Spleen (tissue), 11 donors: ENCODE data around the gene FBXO47. TPM values are rescaled to one million over a fixed set of nuclear protein-coding genes. Genes with fewer than 3 reads are reported as not detected.

Experiments
- DNase-seq: peaks from one replicate; pipeline ENCODE4 v3.0.0-alpha.2; 2020
- H3K27ac ChIP-seq, 8 donors: fragments of 200-600 bp; sonication (generic) in 7 of 8; 1 replicate in 4 of 8; 2 replicates in 4 of 8; pipeline versions ENCODE4 v1.5.0 to v1.8.0; 2016 to 2021; ENCODE audit warnings: inconsistent platforms in 4 of 8, mild to moderate bottlenecking in 4 of 8, moderate library complexity in 1 of 8
- H3K27me3 ChIP-seq, 7 donors: fragments of 200-600 bp; sonication (generic) in 6 of 7; replicated peaks in 1 of 7; 1 replicate in 4 of 7; 2 replicates in 3 of 7; pipeline versions ENCODE4 v1.5.0 to v1.8.0; 2016 to 2021; ENCODE audit warnings: inconsistent platforms in 3 of 7, mild to moderate bottlenecking in 1 of 7
- H3K36me3 ChIP-seq, 6 donors: fragments of 200-600 bp; sonication (generic) in 5 of 6; 1 replicate in 4 of 6; 2 replicates in 2 of 6; pipeline versions ENCODE4 v1.5.0 to v1.8.0; 2016 to 2021; ENCODE audit warnings: inconsistent platforms in 2 of 6
- H3K4me1 ChIP-seq, 6 donors: fragments of 200-600 bp; sonication (generic) in 5 of 6; 1 replicate in 3 of 6; 2 replicates in 3 of 6; pipeline versions ENCODE4 v1.5.0 to v1.8.0; 2016 to 2021; ENCODE audit warnings: inconsistent platforms in 3 of 6
- H3K4me3 ChIP-seq, 8 donors: fragments of 200-600 bp; sonication (generic) in 7 of 8; 1 replicate in 4 of 8; 2 replicates in 4 of 8; pipeline versions ENCODE4 v1.5.0 to v1.8.0; 2016 to 2021; ENCODE audit warnings: inconsistent platforms in 4 of 8, mild to moderate bottlenecking in 4 of 8, moderate library complexity in 2 of 8
- H3K9me3 ChIP-seq, 8 donors: fragments of 200-600 bp; sonication (generic) in 7 of 8; 1 replicate in 4 of 8; 2 replicates in 4 of 8; pipeline versions ENCODE4 v1.5.0 to v1.8.0; 2016 to 2021; ENCODE audit warnings: inconsistent platforms in 4 of 8
- CTCF ChIP-seq, 11 experiments: fragments of 200-600 bp in 7 of 11; fragments of 450-650 bp in 4 of 11; sonication (generic) in 4 of 11; IDR thresholded peaks in 8 of 11; conservative IDR thresholded peaks in 3 of 11; 1 replicate in 7 of 11; 2 replicates in 4 of 11; pipeline versions ENCODE4 v1.4.0 to v1.8.0; 2016 to 2021; ENCODE audit warnings: antibody characterized with exemption in 11 of 11, inconsistent platforms in 4 of 11, mild to moderate bottlenecking in 1 of 11
- POLR2A ChIP-seq, 3 donors: fragments of 450-650 bp; IDR thresholded peaks; one replicate each; pipeline ENCODE4 v1.5.1; 2017; ENCODE audit warnings: antibody characterized with exemption in 3 of 3, mild to moderate bottlenecking in 1 of 3
- POLR2AphosphoS5 ChIP-seq, 3 donors: sonication (generic); formaldehyde crosslinking; IDR thresholded peaks; one replicate each; pipeline ENCODE4 v1.5.1; 2017; ENCODE audit warnings: antibody characterized with exemption in 3 of 3
- WGBS, 5 donors: extraction: QIAGEN DNeasy Blood & Tissue Kit in 3 of 5; methylation state at CpG; one replicate each; pipeline versions ENCODE4 v1.1.5 to v1.1.7; 2013 to 2018; 5-methylcytosine and 5-hydroxymethylcytosine counted together
- intact Hi-C: fragments of 100-400 bp; cut with DNase I; formaldehyde crosslinking; loops from one replicate; pipeline ENCODE4 v1.15.0; 2023; ENCODE audit warnings: low total_unique reads
- polyA plus RNA-seq, 3 donors: library from polyadenylated mRNA; stranded (reverse); fragments of 200-250 nt; gene quantifications; one replicate each; pipeline ENCODE4 v1.2.1, GENCODE V29; 2013
- total RNA-seq, 7 donors: library from RNA; depleted of rRNA in 3 of 7; stranded (reverse); fragments of >200 nt in 3 of 7; fragmentation: NEBNext Ultra II Directional in 4 of 7; extraction: Animal tissue kit (Norgen Biotek cat#: 25700) in 4 of 7; gene quantifications; one replicate each; pipeline versions ENCODE4 v1.1.0 to v1.2.1, GENCODE V29; 2016 to 2021
- donor health status: healthy with polysubstance abuse.
- donor health status: DM: no; HTN: no; CAD: no; lungs with moderate emphysema.
- donor health status: DM: no; HTN: no; CAD: no.
- donor health status: Bipolar disorder and iron deficiency.
- donor health status: healthy.
- donor health status: DM: no; HTN: no; CAD: no.
- donor health status: DM: yes; HTN: yes; CAD: no.

FBXO47 gene
- total and polyA plus RNA-seq, 10 donors = 0.06 TPM; not detected in 9

- Histone ChIP-seq H3K27ac (peak overlapping the region in 5 of 8 donors; percentile 14 to 75 (median 68)), H3K27me3 (no peaks in the 10 kb centered on the region), H3K4me1 (peaks cover 5 to 83% (median 41%) of the 10 kb centered on the region in 6 donors), H3K4me3 (no peak overlapping the region), H3K36me3 (peaks cover 2 to 76% (median 65%) of the 10 kb centered on the region in 6 donors), H3K9me3 (no peaks in the 10 kb centered on the region)
- no peak for TF ChIP-seq POLR2AphosphoS5 (IDR thresholded peaks at IDR 0.05)
- TF ChIP-seq CTCF (IDR thresholded peaks at IDR 0.05 in 8 of 11, conservative IDR thresholded peaks at IDR 0.05 in 3 of 11) = no peak
- no peak for TF ChIP-seq POLR2A (IDR thresholded peaks at IDR 0.05)
- intact Hi-C loops = no loop called here
- no peak for DNase-seq
- WGBS, 5 donors = 94 to 98% (median 94%) methylated on average over 3 to 5 of the region's 5 CpGs
Observed at GRCh38 chr17:38918916-38919315, 48.3 kb downstream of the FBXO47 start.

DNA sequence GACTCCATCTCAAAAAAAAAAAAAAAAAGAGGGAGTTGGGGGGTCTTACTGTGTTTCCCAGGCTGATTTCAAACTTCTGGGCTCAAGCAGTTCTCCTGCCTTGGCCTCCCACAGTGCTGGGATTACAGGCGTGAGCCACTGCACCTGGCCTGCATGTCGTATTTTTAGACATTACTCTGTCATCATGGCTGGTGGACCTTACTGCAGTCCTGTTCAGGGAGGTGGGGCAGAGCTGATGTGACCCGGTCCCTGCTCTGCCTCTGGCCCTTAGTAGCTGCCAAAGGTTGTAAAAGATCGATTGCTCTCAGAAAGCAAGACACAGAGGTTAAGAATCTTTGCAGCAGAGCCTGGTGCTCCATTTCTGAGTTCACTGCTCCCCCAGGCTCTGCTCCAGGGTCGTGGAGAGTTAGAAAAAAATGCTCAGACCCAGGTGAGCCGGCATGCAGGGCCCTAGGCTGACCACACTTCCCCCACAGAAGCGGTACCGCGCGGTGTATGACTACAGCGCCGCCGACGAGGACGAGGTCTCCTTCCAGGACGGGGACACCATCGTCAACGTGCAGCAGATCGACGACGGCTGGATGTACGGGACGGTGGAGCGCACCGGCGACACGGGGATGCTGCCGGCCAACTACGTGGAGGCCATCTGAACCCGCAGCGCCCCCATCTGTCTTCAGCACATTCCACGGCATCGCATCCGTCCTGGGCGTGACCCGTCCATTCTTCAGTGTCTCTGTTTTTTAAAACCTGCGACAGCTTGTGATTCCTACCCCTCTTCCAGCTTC is 48.9 kb downstream of the FBXO47 start:
- H3K4me1 ChIP-seq = peaks cover 5 to 83% (median 39%) of the 10 kb centered on the region in 6 donors
- peaks cover 2 to 82% (median 70%) of the 10 kb centered on the region in 6 donors for H3K36me3 ChIP-seq
- H3K9me3 ChIP-seq = no peaks in the 10 kb centered on the region
- intact Hi-C loops = no loop called here
- no peaks in the 10 kb centered on the region for H3K27me3 ChIP-seq
- peak in 2 of 3 donors; percentile 45 to 69 for TF ChIP-seq POLR2AphosphoS5 (IDR thresholded peaks at IDR 0.05)
- TF ChIP-seq CTCF (IDR thresholded peaks at IDR 0.05 in 8 of 11, conservative IDR thresholded peaks at IDR 0.05 in 3 of 11) = no peak
- peak overlapping the region in 3 of 8 donors; percentile 68 to 75 (median 70) for H3K27ac ChIP-seq
- DNase-seq = no peak
- H3K4me3 ChIP-seq = no peak overlapping the region
- WGBS, 5 donors = 86 to 92% (median 90%) methylated on average over 37 of the region's 37 CpGs

GRCh38 chr17:38917259-38917658 is 49.9 kb downstream of the FBXO47 start:
- H3K4me3 ChIP-seq = no peak overlapping the region

More at GRCh38 chr17:38917259-38917658, 49.9 kb downstream of the FBXO47 start:
- Histone ChIP-seq H3K9me3 (no peaks in the 10 kb centered on the region), H3K27ac (peak overlapping the region in 2 of 8 donors; percentile 11 to 12), H3K4me1 (peaks cover 0 to 83% (median 36%) of the 10 kb centered on the region in 6 donors), H3K27me3 (no peaks in the 10 kb centered on the region), H3K36me3 (peaks cover 2 to 93% (median 78%) of the 10 kb centered on the region in 6 donors)
- no peak for DNase-seq
- WGBS, 5 donors = 89 to 99% (median 92%) methylated on average over 3 of the region's 3 CpGs
- TF ChIP-seq CTCF (IDR thresholded peaks at IDR 0.05 in 8 of 11, conservative IDR thresholded peaks at IDR 0.05 in 3 of 11) (no peak), POLR2A (IDR thresholded peaks at IDR 0.05) (no peak), POLR2AphosphoS5 (IDR thresholded peaks at IDR 0.05) (no peak)
- intact Hi-C loops = no loop called here
